ENCODE measurements around the gene RPS18.

The RPS18 gene

GRCh38 chr6:33297406-33297955 is 25.6 kb downstream of the RPS18 start:
- DNase-seq (ENCODE audit: low read depth in 1 of 2, low spot score in 1 of 2), result peak; percentile 81 to 94
- TF ChIP-seq JUND (IDR thresholded peaks at IDR 0.05; ENCODE audit: low read depth), result 0 out of 2 replicates have a peak, but pooled peaks have one; percentile 12
- in situ Hi-C loops (cut with HindIII; ENCODE audit: low pct_unique_long_range_greater_than_20kb, low sequenced_read_pairs), result no loop called here

- DNase-seq (ENCODE audit: low read depth in 1 of 2, low spot score in 1 of 2), result peak; percentile 86 to 98
- TF ChIP-seq JUND (IDR thresholded peaks at IDR 0.05; ENCODE audit: low read depth), result no peak
- in situ Hi-C loops (cut with HindIII; ENCODE audit: low pct_unique_long_range_greater_than_20kb, low sequenced_read_pairs), result no loop called here
Observed at GRCh38 chr6:33297956-33298772, 26.3 kb downstream of the RPS18 start.

- in situ Hi-C loops (cut with HindIII; ENCODE audit: low pct_unique_long_range_greater_than_20kb, low sequenced_read_pairs), result no loop called here
- TF ChIP-seq JUND (IDR thresholded peaks at IDR 0.05; ENCODE audit: low read depth), result no peak
- peak; percentile 55 to 85 for DNase-seq (ENCODE audit: low read depth in 1 of 2, low spot score in 1 of 2)
Observed at GRCh38 chr6:33298773-33299236, 26.9 kb downstream of the RPS18 start, which contains the start of gene RGL2. TSS of gene RGL2 (minus strand) at chr6:33298942. CDS start at chr6:33298610, 332 bp downstream.

GRCh38 chr6:33299237-33299944 is 27.5 kb downstream of the RPS18 start:
- in situ Hi-C loops (cut with HindIII; ENCODE audit: low pct_unique_long_range_greater_than_20kb, low sequenced_read_pairs), result no loop called here
- peak; percentile 61 to 95 for DNase-seq (ENCODE audit: low read depth in 1 of 2, low spot score in 1 of 2)
- TF ChIP-seq JUND (IDR thresholded peaks at IDR 0.05; ENCODE audit: low read depth), result no peak; the same call in none of the 2 replicates

GRCh38 chr6:33301877-33302276 is 30.0 kb downstream of the RPS18 start:
- in situ Hi-C loops (cut with HindIII; ENCODE audit: low pct_unique_long_range_greater_than_20kb, low sequenced_read_pairs), result no loop called here
- no peak for DNase-seq (ENCODE audit: low read depth in 1 of 2, low spot score in 1 of 2)
- TF ChIP-seq JUND (IDR thresholded peaks at IDR 0.05; ENCODE audit: low read depth), result no peak

- in situ Hi-C loops (cut with HindIII; ENCODE audit: low pct_unique_long_range_greater_than_20kb, low sequenced_read_pairs), result no loop called here
- TF ChIP-seq JUND (IDR thresholded peaks at IDR 0.05; ENCODE audit: low read depth), result no peak
- DNase-seq (ENCODE audit: low read depth in 1 of 2, low spot score in 1 of 2), result no peak
Observed at GRCh38 chr6:33304216-33304615, 32.3 kb downstream of the RPS18 start.

GRCh38 chr6:33305052-33305451 is 33.2 kb downstream of the RPS18 start:
- no peak for TF ChIP-seq JUND (IDR thresholded peaks at IDR 0.05; ENCODE audit: low read depth)
- in situ Hi-C loops (cut with HindIII; ENCODE audit: low pct_unique_long_range_greater_than_20kb, low sequenced_read_pairs), result no loop called here
- no peak for DNase-seq (ENCODE audit: low read depth in 1 of 2, low spot score in 1 of 2)

- no peak for DNase-seq (ENCODE audit: low read depth in 1 of 2, low spot score in 1 of 2)
- in situ Hi-C loops (cut with HindIII; ENCODE audit: low pct_unique_long_range_greater_than_20kb, low sequenced_read_pairs), result no loop called here
- no peak for TF ChIP-seq JUND (IDR thresholded peaks at IDR 0.05; ENCODE audit: low read depth)
Observed at GRCh38 chr6:33306356-33306755, 34.5 kb downstream of the RPS18 start.

- in situ Hi-C loops (cut with HindIII; ENCODE audit: low pct_unique_long_range_greater_than_20kb, low sequenced_read_pairs), result no loop called here
- DNase-seq (ENCODE audit: low read depth in 1 of 2, low spot score in 1 of 2), result peak; percentile 82 to 89
- TF ChIP-seq JUND (IDR thresholded peaks at IDR 0.05; ENCODE audit: low read depth), result no peak
Observed at GRCh38 chr6:33312361-33313104, 40.7 kb downstream of the RPS18 start.

GRCh38 chr6:33313105-33313708 is 41.3 kb downstream of the RPS18 start:
- DNase-seq (ENCODE audit: low read depth in 1 of 2, low spot score in 1 of 2), result peak in 1 of 2 experiments; percentile 27
- no peak for TF ChIP-seq JUND (IDR thresholded peaks at IDR 0.05; ENCODE audit: low read depth)
- in situ Hi-C loops (cut with HindIII; ENCODE audit: low pct_unique_long_range_greater_than_20kb, low sequenced_read_pairs), result no loop called here

GRCh38 chr6:33313709-33314514 is 42.0 kb downstream of the RPS18 start, which contains the start of gene TAPBP:
TSS of gene TAPBP (minus strand) at chr6:33314078. CDS start at chr6:33314041, 37 bp downstream.
- in situ Hi-C loops (cut with HindIII; ENCODE audit: low pct_unique_long_range_greater_than_20kb, low sequenced_read_pairs), result no loop called here
- TF ChIP-seq JUND (IDR thresholded peaks at IDR 0.05; ENCODE audit: low read depth), result no peak
- DNase-seq (ENCODE audit: low read depth in 1 of 2, low spot score in 1 of 2), result peak in 1 of 2 experiments; percentile 69
